OCI-LY7 (cell line): ENCODE measurements around the gene HUS1. TPM values are rescaled to one million over a fixed set of nuclear protein-coding genes. Genes with fewer than 3 reads are reported as not detected.

ENCODE experiments used
- BruUV-seq: library from RNA; stranded (reverse); fragments of 400-500 nt; replicated peaks from 2 replicates; lab custom pipeline; 2021; lab: Mats Ljungman, UMichigan
- CTCF ChIA-PET: fragments of 300-600 bp; sonication (Branson Sonifier 250); formaldehyde crosslinking; loops from one replicate; lab custom pipeline; 2022; ENCODE audit warnings: antibody characterized with exemption; ENCODE audit not compliant: unreplicated experiment; lab: Charles Lee
- POLR2A ChIA-PET: fragments of 300-600 bp; sonication (Branson Sonifier 250); formaldehyde crosslinking; loops from one replicate; lab custom pipeline; 2022; ENCODE audit warnings: antibody characterized with exemption; lab: Charles Lee
- DNase-seq: peaks from one replicate; pipeline ENCODE4 v3.0.0-alpha.2; 2015; ENCODE audit warnings: low spot score
- H2AFZ ChIP-seq: fragments of 200-600 bp; sonication (generic), shearing (Covaris generic); 2 replicates; pipeline ENCODE4 v1.6.1; 2014; ENCODE audit warnings: mild to moderate bottlenecking, antibody characterized with exemption, low read length, moderate library complexity
- H3K27ac ChIP-seq: fragments of 200-600 bp; sonication (generic); 2 replicates; pipeline ENCODE4 v1.5.1; 2014; ENCODE audit warnings: mixed run types, low read depth, mild to moderate bottlenecking, moderate library complexity, low read length, inconsistent platforms; ENCODE audit not compliant: poor library complexity, severe bottlenecking
- H3K36me3 ChIP-seq: fragments of 200-600 bp; sonication (generic); 2 replicates; pipeline ENCODE4 v1.6.1; 2014; ENCODE audit warnings: mild to moderate bottlenecking, antibody characterized with exemption, low read length, moderate library complexity, mixed read lengths; ENCODE audit not compliant: insufficient read depth
- H3K4me1 ChIP-seq: fragments of 200-600 bp; sonication (generic); 2 replicates; pipeline ENCODE4 v1.5.1; 2014; ENCODE audit warnings: mild to moderate bottlenecking, low read length; ENCODE audit not compliant: insufficient read depth, poor library complexity, severe bottlenecking
- H3K4me2 ChIP-seq: fragments of 200-600 bp; sonication (generic); 2 replicates; pipeline ENCODE4 v1.6.1; 2014; ENCODE audit warnings: mild to moderate bottlenecking, low read length
- H3K4me3 ChIP-seq: fragments of 200-600 bp; sonication (generic); 2 replicates; pipeline ENCODE4 v1.5.1; 2014; ENCODE audit warnings: mild to moderate bottlenecking, low read depth, low read length; ENCODE audit not compliant: poor library complexity, severe bottlenecking
- H3K79me2 ChIP-seq: fragments of 200-600 bp; sonication (generic); 2 replicates; pipeline ENCODE4 v1.6.1; 2016; ENCODE audit warnings: low read depth, mild to moderate bottlenecking, low read length, moderate library complexity, mixed read lengths; ENCODE audit not compliant: insufficient read depth
- H3K9me2 ChIP-seq: fragments of 200-600 bp; sonication (generic); 2 replicates; pipeline ENCODE4 v1.6.1; 2016; ENCODE audit warnings: mild to moderate bottlenecking, low read length, mixed read lengths; ENCODE audit not compliant: insufficient read depth
- H3K9me3 ChIP-seq: fragments of 200-600 bp; sonication (generic); 2 replicates; pipeline ENCODE4 v1.6.1; 2014; ENCODE audit warnings: mild to moderate bottlenecking, mixed run types, low read length, mixed read lengths
- H4K20me1 ChIP-seq: fragments of 200-600 bp; sonication (generic); 2 replicates; pipeline ENCODE4 v1.6.1; 2014; ENCODE audit warnings: mild to moderate bottlenecking, antibody characterized with exemption, low read length, moderate library complexity, mixed read lengths; ENCODE audit not compliant: insufficient read depth
- CTCF ChIP-seq: fragments of 200-600 bp; sonication (generic); conservative IDR thresholded peaks from 2 replicates; pipeline ENCODE4 v1.5.1; 2014; ENCODE audit warnings: mild to moderate bottlenecking, antibody characterized with exemption, low read length, moderate library complexity, mixed read lengths
- EZH2phosphoT487 ChIP-seq: fragments of 200-600 bp; sonication (generic); IDR thresholded peaks from 2 replicates; pipeline ENCODE4 v1.6.1; 2018; ENCODE audit warnings: low read depth, borderline replicate concordance, mild to moderate bottlenecking, mixed run types, antibody characterized with exemption, low read length, moderate library complexity, mixed read lengths
- intact Hi-C: fragments of 100-400 bp; cut with micrococcal nuclease; formaldehyde crosslinking; loops from one replicate; pipeline ENCODE4 v1.10.0; 2022; ENCODE audit not compliant: unreplicated experiment
- total RNA-seq, 2 experiments: library from RNA; depleted of rRNA in 1 of 2; stranded (reverse); fragments of >200 nt in 1 of 2; shearing (Covaris generic) in 1 of 2; gene quantifications; 2 replicates each; pipeline ENCODE4 v1.2.3, GENCODE V29; 2014 to 2022

The HUS1 gene
- total RNA-seq, 2 experiments from 2014 or later, result 28.2 to 44.5 TPM

GRCh38 chr7:47970761-47971160, 8.7 kb downstream of the HUS1 start:
- POLR2A ChIA-PET, result interaction anchor here (0.6 to 1.2 kb wide), 2 partner anchors 10 to 27 kb away, joined by 3 read pairs; no protein-coding TSS in a partner anchor
- H3K36me3 ChIP-seq, result peaks cover 95% of the 10 kb centered on the region
- H3K4me3 ChIP-seq, result no peak overlapping the region
- CTCF ChIA-PET, result no interaction called here
- H3K9me2 ChIP-seq, result no peaks in the 10 kb centered on the region
- H3K4me1 ChIP-seq, result peaks cover 4% of the 10 kb centered on the region
- DNase-seq, result no peak
- no peaks in the 10 kb centered on the region for H4K20me1 ChIP-seq
- H3K9me3 ChIP-seq, result no peaks in the 10 kb centered on the region
- H3K79me2 ChIP-seq, result no peaks in the 10 kb centered on the region
- no peak overlapping the region for H3K4me2 ChIP-seq
- intact Hi-C loops, result no loop called here
- H3K27ac ChIP-seq, result no peak overlapping the region
- BruUV-seq, result no TSS peak
- H2AFZ ChIP-seq, result no peak overlapping the region
- no peak for TF ChIP-seq EZH2phosphoT487
- TF ChIP-seq CTCF, result no peak

DNA sequence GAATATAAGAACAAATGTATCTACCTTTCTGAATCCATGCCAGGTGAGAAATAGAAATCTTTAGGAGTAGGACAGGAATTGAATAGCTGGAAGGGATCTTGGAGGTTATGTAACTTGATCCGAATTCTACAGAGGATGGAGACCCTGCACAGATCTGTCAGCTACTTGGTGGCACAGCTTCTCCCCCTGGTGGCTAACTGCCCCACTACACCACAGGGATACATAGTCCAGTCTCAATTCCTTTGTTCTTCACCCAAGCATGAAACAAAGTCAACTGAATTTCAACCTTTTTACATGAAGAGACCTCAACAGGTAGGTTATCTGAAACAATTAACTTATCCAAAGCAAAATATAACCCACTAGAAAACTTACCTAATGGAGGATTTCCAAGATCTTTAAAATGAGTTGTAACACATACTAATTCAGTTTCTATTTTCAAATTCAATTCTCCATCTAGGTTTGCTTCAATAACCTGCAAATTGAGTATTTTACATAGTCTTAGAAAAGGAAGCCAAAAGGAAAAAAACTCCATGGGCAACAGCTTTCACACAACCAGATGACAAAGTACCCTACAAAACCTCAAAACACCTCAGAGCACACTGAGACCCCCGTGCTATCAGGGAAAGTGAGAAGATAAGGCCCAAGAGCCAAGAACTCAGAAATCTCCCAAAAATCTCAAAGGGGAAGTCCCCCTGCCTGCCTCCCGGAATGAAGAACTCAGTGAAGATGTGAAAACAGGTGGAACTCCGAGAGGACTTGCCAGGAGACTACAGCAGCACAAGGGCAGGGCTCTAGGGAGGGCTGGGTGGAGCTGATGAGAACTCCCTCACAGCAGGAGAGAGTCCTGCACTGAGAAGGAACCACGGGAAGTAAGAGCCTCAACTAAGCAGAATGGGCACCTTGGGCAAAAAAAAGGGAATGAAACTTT, 10.3 kb downstream of the HUS1 start:
- H3K9me3 ChIP-seq, result no peaks in the 10 kb centered on the region
- TF ChIP-seq EZH2phosphoT487 (no peak), CTCF (peak; percentile 99)
- no peak overlapping the region for H2AFZ ChIP-seq
- DNase-seq, result peak; percentile 66
- no TSS peak for BruUV-seq
- no peak overlapping the region for H3K27ac ChIP-seq
- no peaks in the 10 kb centered on the region for H4K20me1 ChIP-seq
- H3K4me3 ChIP-seq, result no peak overlapping the region
- H3K9me2 ChIP-seq, result no peaks in the 10 kb centered on the region
- CTCF ChIA-PET, result interaction anchor here (1.0 kb wide), 1 partner anchor 25 kb away, joined by 6 read pairs; no protein-coding TSS in a partner anchor
- no peak overlapping the region for H3K4me2 ChIP-seq
- H3K79me2 ChIP-seq, result no peaks in the 10 kb centered on the region
- POLR2A ChIA-PET, result interaction anchor here (0.5 to 0.8 kb wide), 2 partner anchors 9 to 1389 kb away, joined by 3 to 4 read pairs; no protein-coding TSS in a partner anchor
- intact Hi-C loops, result loop anchor here (1.0 kb wide), 2 partner anchors 24 to 117 kb away; no protein-coding TSS in a partner anchor
- peaks cover 95% of the 10 kb centered on the region for H3K36me3 ChIP-seq
- peaks cover 4% of the 10 kb centered on the region for H3K4me1 ChIP-seq
